Lower leg skin (tissue), 3 donors: Measurements from ENCODE around the gene ACKR2.

Experiments used
- CTCF ChIP-seq, 3 donors: fragments of 450-650 bp; IDR thresholded peaks; one replicate each; pipeline ENCODE4 v1.5.1; 2016; ENCODE audit warnings: antibody characterized with exemption in 3 of 3, mild to moderate bottlenecking in 3 of 3, moderate library complexity in 2 of 3
- POLR2A ChIP-seq, 2 donors: fragments of 450-650 bp; IDR thresholded peaks; one replicate each; pipeline ENCODE4 v1.6.1; 2016 to 2017; ENCODE audit warnings: antibody characterized with exemption in 2 of 2, mild to moderate bottlenecking in 1 of 2, moderate library complexity in 1 of 2

DNA sequence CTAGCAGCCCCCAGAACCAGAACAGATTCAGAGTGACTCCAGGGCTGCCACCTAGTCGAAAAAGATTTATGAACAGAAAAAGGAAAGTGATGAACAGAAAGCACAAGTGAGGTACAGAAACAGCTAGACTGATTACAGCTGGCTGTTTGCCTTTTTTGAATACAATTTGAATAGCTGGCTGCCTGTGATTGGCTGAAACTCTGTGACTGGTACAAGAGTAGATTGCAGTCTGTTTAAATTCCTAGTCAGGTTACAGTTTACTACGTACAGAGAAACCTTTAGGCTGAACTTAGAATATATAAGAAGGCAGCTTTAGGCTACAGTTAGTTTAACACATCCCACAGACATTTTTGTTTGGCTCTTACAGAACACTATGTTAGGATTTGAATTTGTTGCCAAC, 46.2 kb upstream of the ACKR2 start:
- TF ChIP-seq CTCF (IDR thresholded peaks at IDR 0.05), result no peak
- TF ChIP-seq POLR2A (IDR thresholded peaks at IDR 0.05), result no peak
